ENCODE data around the gene CT55. TPM values are rescaled to one million over a fixed set of nuclear protein-coding genes. Genes with fewer than 3 reads are reported as not detected.

Gene CT55
- polyA plus RNA-seq, 1 donor from 2014 or later, result 2.1 TPM

DNA sequence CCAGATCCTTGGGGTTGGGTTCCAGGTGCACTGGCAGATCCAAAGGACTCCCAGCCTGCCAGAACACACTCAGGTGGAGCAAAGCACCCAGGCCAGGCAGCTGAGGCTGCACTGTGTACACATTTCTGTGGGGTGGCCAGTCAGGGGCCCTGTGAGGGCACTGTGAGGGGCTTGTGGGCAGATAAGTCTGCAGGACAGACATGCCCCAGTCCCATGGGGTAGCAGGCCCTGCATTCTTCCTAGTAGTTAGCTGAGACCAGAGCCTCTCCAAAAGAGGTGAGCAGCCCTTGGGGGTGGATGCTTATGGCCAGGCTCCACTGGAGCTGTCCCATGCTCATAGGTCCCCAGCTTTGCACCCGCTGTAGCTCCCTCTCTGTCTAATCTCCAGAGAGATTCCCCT, 58.5 kb downstream of the CT55 start:
- no peaks in the 10 kb centered on the region for H4K20me1 ChIP-seq (ENCODE audit: insufficient read depth)
- no peak overlapping the region for H2AFZ ChIP-seq (ENCODE audit: low read depth, low read length)
- no peak overlapping the region for H3K9ac ChIP-seq (ENCODE audit: low read length)
- H3K9me2 ChIP-seq (ENCODE audit: insufficient read depth, low read length), result no peaks in the 10 kb centered on the region
- H3K36me3 ChIP-seq (ENCODE audit: insufficient read depth, low read length), result no peaks in the 10 kb centered on the region
- H3K4me3 ChIP-seq (ENCODE audit: low read length), result no peak overlapping the region
- H3F3A ChIP-seq (ENCODE audit: insufficient read depth, low read length, poor library complexity, severe bottlenecking), result no peaks in the 10 kb centered on the region
- no peaks in the 10 kb centered on the region for H3K79me2 ChIP-seq (replicated peaks; ENCODE audit: insufficient read depth, low read length)
- no peak for TF ChIP-seq TAF1 (IDR thresholded peaks at IDR 0.05; ENCODE audit: low read depth)
- no peak for TF ChIP-seq POLR2AphosphoS5 (IDR thresholded peaks at IDR 0.05)
- TF ChIP-seq, protein P1, sequence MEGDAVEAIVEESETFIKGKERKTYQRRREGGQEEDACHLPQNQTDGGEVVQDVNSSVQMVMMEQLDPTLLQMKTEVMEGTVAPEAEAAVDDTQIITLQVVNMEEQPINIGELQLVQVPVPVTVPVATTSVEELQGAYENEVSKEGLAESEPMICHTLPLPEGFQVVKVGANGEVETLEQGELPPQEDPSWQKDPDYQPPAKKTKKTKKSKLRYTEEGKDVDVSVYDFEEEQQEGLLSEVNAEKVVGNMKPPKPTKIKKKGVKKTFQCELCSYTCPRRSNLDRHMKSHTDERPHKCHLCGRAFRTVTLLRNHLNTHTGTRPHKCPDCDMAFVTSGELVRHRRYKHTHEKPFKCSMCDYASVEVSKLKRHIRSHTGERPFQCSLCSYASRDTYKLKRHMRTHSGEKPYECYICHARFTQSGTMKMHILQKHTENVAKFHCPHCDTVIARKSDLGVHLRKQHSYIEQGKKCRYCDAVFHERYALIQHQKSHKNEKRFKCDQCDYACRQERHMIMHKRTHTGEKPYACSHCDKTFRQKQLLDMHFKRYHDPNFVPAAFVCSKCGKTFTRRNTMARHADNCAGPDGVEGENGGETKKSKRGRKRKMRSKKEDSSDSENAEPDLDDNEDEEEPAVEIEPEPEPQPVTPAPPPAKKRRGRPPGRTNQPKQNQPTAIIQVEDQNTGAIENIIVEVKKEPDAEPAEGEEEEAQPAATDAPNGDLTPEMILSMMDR (IDR thresholded peaks at IDR 0.05; ENCODE audit: poor library complexity, severe bottlenecking), result no peak
- TF ChIP-seq EZH2 (IDR thresholded peaks at IDR 0.05; ENCODE audit: borderline replicate concordance, insufficient read depth, low read length, poor library complexity, severe bottlenecking), result no peak
- TF ChIP-seq EP300 (conservative IDR thresholded peaks at IDR 0.05; ENCODE audit: poor library complexity, severe bottlenecking), result no peak
- no peak for TF ChIP-seq MXI1 (conservative IDR thresholded peaks at IDR 0.05; ENCODE audit: poor library complexity, severe bottlenecking)
- no peak for TF ChIP-seq RAD21 (conservative IDR thresholded peaks at IDR 0.05)
- TF ChIP-seq, protein P2, sequence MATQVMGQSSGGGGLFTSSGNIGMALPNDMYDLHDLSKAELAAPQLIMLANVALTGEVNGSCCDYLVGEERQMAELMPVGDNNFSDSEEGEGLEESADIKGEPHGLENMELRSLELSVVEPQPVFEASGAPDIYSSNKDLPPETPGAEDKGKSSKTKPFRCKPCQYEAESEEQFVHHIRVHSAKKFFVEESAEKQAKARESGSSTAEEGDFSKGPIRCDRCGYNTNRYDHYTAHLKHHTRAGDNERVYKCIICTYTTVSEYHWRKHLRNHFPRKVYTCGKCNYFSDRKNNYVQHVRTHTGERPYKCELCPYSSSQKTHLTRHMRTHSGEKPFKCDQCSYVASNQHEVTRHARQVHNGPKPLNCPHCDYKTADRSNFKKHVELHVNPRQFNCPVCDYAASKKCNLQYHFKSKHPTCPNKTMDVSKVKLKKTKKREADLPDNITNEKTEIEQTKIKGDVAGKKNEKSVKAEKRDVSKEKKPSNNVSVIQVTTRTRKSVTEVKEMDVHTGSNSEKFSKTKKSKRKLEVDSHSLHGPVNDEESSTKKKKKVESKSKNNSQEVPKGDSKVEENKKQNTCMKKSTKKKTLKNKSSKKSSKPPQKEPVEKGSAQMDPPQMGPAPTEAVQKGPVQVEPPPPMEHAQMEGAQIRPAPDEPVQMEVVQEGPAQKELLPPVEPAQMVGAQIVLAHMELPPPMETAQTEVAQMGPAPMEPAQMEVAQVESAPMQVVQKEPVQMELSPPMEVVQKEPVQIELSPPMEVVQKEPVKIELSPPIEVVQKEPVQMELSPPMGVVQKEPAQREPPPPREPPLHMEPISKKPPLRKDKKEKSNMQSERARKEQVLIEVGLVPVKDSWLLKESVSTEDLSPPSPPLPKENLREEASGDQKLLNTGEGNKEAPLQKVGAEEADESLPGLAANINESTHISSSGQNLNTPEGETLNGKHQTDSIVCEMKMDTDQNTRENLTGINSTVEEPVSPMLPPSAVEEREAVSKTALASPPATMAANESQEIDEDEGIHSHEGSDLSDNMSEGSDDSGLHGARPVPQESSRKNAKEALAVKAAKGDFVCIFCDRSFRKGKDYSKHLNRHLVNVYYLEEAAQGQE (IDR thresholded peaks at IDR 0.05; ENCODE audit: borderline replicate concordance), result no peak
- TF ChIP-seq SMC3 (conservative IDR thresholded peaks at IDR 0.05; ENCODE audit: poor library complexity), result no peak
- H3K9me3 ChIP-seq (ENCODE audit: low read length), result no peaks in the 10 kb centered on the region
- H3K27ac ChIP-seq (ENCODE audit: low read length), result no peak overlapping the region
- H3K4me2 ChIP-seq (ENCODE audit: low read length), result no peak overlapping the region
- H3K27me3 ChIP-seq (ENCODE audit: insufficient read depth, low read depth, low read length), result no peaks in the 10 kb centered on the region

DNA sequence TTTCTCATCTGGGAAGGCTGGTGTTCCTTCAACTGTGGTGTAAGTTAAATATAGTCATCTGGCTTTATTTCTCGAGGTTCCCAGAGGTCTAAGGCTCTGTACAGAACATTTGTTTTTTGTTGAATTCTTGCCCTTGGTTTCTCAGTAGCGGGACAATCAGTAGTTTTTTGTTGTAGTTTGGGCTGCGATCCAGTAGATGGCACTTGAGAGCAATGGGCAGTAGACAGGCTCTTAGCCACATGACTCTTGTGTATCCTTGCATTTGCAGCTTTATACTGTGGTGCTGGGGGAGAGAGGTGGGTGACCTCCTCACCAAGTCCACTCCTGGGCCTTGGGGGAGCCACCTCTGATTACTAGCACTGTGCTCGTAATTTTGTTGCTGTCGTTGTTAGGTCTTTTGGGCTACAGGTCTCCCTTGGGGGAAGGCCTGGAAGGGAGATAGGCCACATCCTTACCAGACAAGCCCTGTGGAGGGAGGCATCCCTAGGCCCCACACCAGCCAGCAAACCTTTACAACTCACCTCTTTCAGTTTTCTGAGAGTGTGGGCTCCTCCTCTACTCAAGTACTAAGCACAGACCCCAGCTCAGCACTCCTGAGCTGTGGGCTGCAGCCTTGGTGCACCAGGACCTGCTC, 59.0 kb downstream of the CT55 start:
- Histone ChIP-seq H3K4me3 (ENCODE audit: low read length) (no peak overlapping the region), H4K20me1 (ENCODE audit: insufficient read depth) (no peaks in the 10 kb centered on the region), H3K4me2 (ENCODE audit: low read length) (no peak overlapping the region), H3K9ac (ENCODE audit: low read length) (no peak overlapping the region), H3K9me2 (ENCODE audit: insufficient read depth, low read length) (no peaks in the 10 kb centered on the region), H3K27ac (ENCODE audit: low read length) (no peak overlapping the region), H3K9me3 (ENCODE audit: low read length) (no peaks in the 10 kb centered on the region), H3K27me3 (ENCODE audit: insufficient read depth, low read depth, low read length) (no peaks in the 10 kb centered on the region), H3K36me3 (ENCODE audit: insufficient read depth, low read length) (no peaks in the 10 kb centered on the region), H3F3A (ENCODE audit: insufficient read depth, low read length, poor library complexity, severe bottlenecking) (no peaks in the 10 kb centered on the region), H3K79me2 (replicated peaks; ENCODE audit: insufficient read depth, low read length) (no peaks in the 10 kb centered on the region), H2AFZ (ENCODE audit: low read depth, low read length) (no peak overlapping the region)
- TF ChIP-seq TAF1 (IDR thresholded peaks at IDR 0.05; ENCODE audit: low read depth) (no peak), MXI1 (conservative IDR thresholded peaks at IDR 0.05; ENCODE audit: poor library complexity, severe bottlenecking) (no peak), EZH2 (IDR thresholded peaks at IDR 0.05; ENCODE audit: borderline replicate concordance, insufficient read depth, low read length, poor library complexity, severe bottlenecking) (no peak), SMC3 (conservative IDR thresholded peaks at IDR 0.05; ENCODE audit: poor library complexity) (no peak), EP300 (conservative IDR thresholded peaks at IDR 0.05; ENCODE audit: poor library complexity, severe bottlenecking) (no peak), POLR2AphosphoS5 (IDR thresholded peaks at IDR 0.05) (no peak), RAD21 (conservative IDR thresholded peaks at IDR 0.05) (no peak)
- TF ChIP-seq, protein P1 (IDR thresholded peaks at IDR 0.05; ENCODE audit: poor library complexity, severe bottlenecking), result no peak
- TF ChIP-seq, protein P2 (IDR thresholded peaks at IDR 0.05; ENCODE audit: borderline replicate concordance), result no peak

Data from neural cell (in vitro differentiated cells).